DND-41 (cell line): Measurements from ENCODE around the gene FAM107B.

ENCODE experiments used
- EZH2 ChIP-seq: IDR thresholded peaks from 3 replicates; pipeline ENCODE4 v1.6.1; 2012; ENCODE audit warnings: borderline replicate concordance, low read depth, mild to moderate bottlenecking, moderate library complexity, low read length, inconsistent platforms; ENCODE audit not compliant: severe bottlenecking
- TF ChIP-seq, protein P1 (sequence below): IDR thresholded peaks from 2 replicates; pipeline ENCODE4 v1.5.1; 2012; ENCODE audit warnings: borderline replicate concordance, low read length, moderate library complexity, mild to moderate bottlenecking; ENCODE audit not compliant: poor library complexity, severe bottlenecking; ENCODE audit errors: extremely low read depth

DNA sequence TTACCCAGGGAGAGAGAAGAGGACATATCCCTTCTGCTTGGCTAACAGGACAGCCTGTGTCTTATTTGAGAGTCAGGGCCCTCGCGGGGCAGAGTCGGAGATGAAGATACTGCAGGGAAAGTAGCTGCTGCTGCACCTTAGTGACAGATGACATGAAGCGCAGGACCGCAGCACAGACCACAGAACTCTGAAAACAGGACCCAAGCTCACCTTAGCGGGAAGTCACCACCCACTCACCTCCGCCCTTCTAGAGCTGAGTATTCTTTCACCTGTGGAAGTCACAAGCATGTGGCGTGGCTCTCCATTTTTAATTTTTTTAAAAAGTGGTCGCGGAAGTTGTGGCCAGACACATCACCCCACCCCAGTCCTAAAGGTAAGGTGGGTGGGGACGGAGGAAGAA, 191.4 kb downstream of the FAM107B start:
- TF ChIP-seq, protein P1, sequence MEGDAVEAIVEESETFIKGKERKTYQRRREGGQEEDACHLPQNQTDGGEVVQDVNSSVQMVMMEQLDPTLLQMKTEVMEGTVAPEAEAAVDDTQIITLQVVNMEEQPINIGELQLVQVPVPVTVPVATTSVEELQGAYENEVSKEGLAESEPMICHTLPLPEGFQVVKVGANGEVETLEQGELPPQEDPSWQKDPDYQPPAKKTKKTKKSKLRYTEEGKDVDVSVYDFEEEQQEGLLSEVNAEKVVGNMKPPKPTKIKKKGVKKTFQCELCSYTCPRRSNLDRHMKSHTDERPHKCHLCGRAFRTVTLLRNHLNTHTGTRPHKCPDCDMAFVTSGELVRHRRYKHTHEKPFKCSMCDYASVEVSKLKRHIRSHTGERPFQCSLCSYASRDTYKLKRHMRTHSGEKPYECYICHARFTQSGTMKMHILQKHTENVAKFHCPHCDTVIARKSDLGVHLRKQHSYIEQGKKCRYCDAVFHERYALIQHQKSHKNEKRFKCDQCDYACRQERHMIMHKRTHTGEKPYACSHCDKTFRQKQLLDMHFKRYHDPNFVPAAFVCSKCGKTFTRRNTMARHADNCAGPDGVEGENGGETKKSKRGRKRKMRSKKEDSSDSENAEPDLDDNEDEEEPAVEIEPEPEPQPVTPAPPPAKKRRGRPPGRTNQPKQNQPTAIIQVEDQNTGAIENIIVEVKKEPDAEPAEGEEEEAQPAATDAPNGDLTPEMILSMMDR, result no peak
- no peak for TF ChIP-seq EZH2
